Mucosa of rectum (tissue), 2 donors: ENCODE data around the gene MARCHF5.

Experiments
- H3K27ac ChIP-seq, 2 donors: one replicate each; pipeline ENCODE4 v1.7.0; 2013; ENCODE audit warnings: inconsistent platforms in 2 of 2, low read depth in 2 of 2, low read length in 2 of 2
- H3K27me3 ChIP-seq, 2 donors: one replicate each; pipeline ENCODE4 v1.7.0; 2013; ENCODE audit warnings: low read length in 2 of 2; ENCODE audit not compliant: control insufficient read depth in 2 of 2, insufficient read depth in 2 of 2
- H3K36me3 ChIP-seq, 2 donors: one replicate each; pipeline ENCODE4 v1.7.0; 2013; ENCODE audit warnings: low read length in 2 of 2; ENCODE audit not compliant: control insufficient read depth in 2 of 2, insufficient read depth in 2 of 2
- H3K4me1 ChIP-seq, 2 donors: one replicate each; pipeline ENCODE4 v1.7.0; 2013; ENCODE audit warnings: low read length in 2 of 2, mild to moderate bottlenecking in 1 of 2; ENCODE audit not compliant: control insufficient read depth in 2 of 2, insufficient read depth in 2 of 2
- H3K4me3 ChIP-seq, 2 donors: one replicate each; pipeline ENCODE4 v1.7.0; 2013; ENCODE audit warnings: low read length in 2 of 2
- H3K9ac ChIP-seq, 2 donors: one replicate each; pipeline ENCODE4 v1.7.0; 2013; ENCODE audit warnings: low read length in 2 of 2, low read depth in 1 of 2, mild to moderate bottlenecking in 1 of 2
- H3K9me3 ChIP-seq, 2 donors: one replicate each; pipeline ENCODE4 v1.7.0; 2013; ENCODE audit warnings: low read length in 2 of 2; ENCODE audit not compliant: control insufficient read depth in 2 of 2
- donor health status: healthy.
- donor health status: Normal muscosa, but diverticular disease.

The MARCHF5 gene

GRCh38 chr10:92303096-92303495 lies 12.1 kb downstream of the MARCHF5 start:
- no peaks in the 10 kb centered on the region for H3K36me3 ChIP-seq
- no peak overlapping the region for H3K9ac ChIP-seq

GRCh38 chr10:92304061-92304460 lies 13.1 kb downstream of the MARCHF5 start:
- no peaks in the 10 kb centered on the region for H3K9me3 ChIP-seq
- no peak overlapping the region for H3K27ac ChIP-seq
- no peak overlapping the region for H3K9ac ChIP-seq
- H3K27me3 ChIP-seq = no peaks in the 10 kb centered on the region
- no peaks in the 10 kb centered on the region for H3K4me1 ChIP-seq
- H3K4me3 ChIP-seq = no peak overlapping the region
- no peaks in the 10 kb centered on the region for H3K36me3 ChIP-seq

More at GRCh38 chr10:92303096-92303495, 12.1 kb downstream of the MARCHF5 start:
- Histone ChIP-seq H3K4me1 (no peaks in the 10 kb centered on the region), H3K27ac (no peak overlapping the region), H3K27me3 (no peaks in the 10 kb centered on the region), H3K9me3 (no peaks in the 10 kb centered on the region), H3K4me3 (no peak overlapping the region)

GRCh38 chr10:92305133-92306072 lies 14.4 kb downstream of the MARCHF5 start:
- H3K4me1 ChIP-seq = no peaks in the 10 kb centered on the region

GRCh38 chr10:92309272-92309671 lies 18.3 kb downstream of the MARCHF5 start:
- Histone ChIP-seq H3K9me3 (no peaks in the 10 kb centered on the region), H3K9ac (no peak overlapping the region), H3K27ac (no peak overlapping the region)

More at GRCh38 chr10:92305133-92306072, 14.4 kb downstream of the MARCHF5 start:
- H3K9me3 ChIP-seq = no peaks in the 10 kb centered on the region
- no peak overlapping the region for H3K9ac ChIP-seq
- H3K36me3 ChIP-seq = no peaks in the 10 kb centered on the region
- H3K27ac ChIP-seq = no peak overlapping the region
- no peaks in the 10 kb centered on the region for H3K27me3 ChIP-seq
- no peak overlapping the region for H3K4me3 ChIP-seq

GRCh38 chr10:92313750-92314149 lies 22.8 kb downstream of the MARCHF5 start:
- Histone ChIP-seq H3K27ac (no peak overlapping the region), H3K27me3 (no peaks in the 10 kb centered on the region), H3K9ac (no peak overlapping the region), H3K9me3 (no peaks in the 10 kb centered on the region), H3K4me1 (no peaks in the 10 kb centered on the region), H3K4me3 (no peak overlapping the region), H3K36me3 (peaks cover 4 to 10% of the 10 kb centered on the region in 2 donors)

More at GRCh38 chr10:92309272-92309671, 18.3 kb downstream of the MARCHF5 start:
- no peak overlapping the region for H3K4me3 ChIP-seq
- peaks cover 2 to 10% of the 10 kb centered on the region in 2 donors for H3K36me3 ChIP-seq
- H3K4me1 ChIP-seq = no peaks in the 10 kb centered on the region
- H3K27me3 ChIP-seq = no peaks in the 10 kb centered on the region

- no peak overlapping the region for H3K9ac ChIP-seq
- H3K4me3 ChIP-seq = no peak overlapping the region
- no peak overlapping the region for H3K27ac ChIP-seq
- no peaks in the 10 kb centered on the region for H3K9me3 ChIP-seq
- H3K36me3 ChIP-seq = peaks cover 3 to 7% of the 10 kb centered on the region in 2 donors
- no peaks in the 10 kb centered on the region for H3K27me3 ChIP-seq
- H3K4me1 ChIP-seq = no peaks in the 10 kb centered on the region
Observed at GRCh38 chr10:92316610-92317009, 25.6 kb downstream of the MARCHF5 start.

GRCh38 chr10:92323079-92323478 lies 32.1 kb downstream of the MARCHF5 start:
- H3K9ac ChIP-seq = no peak overlapping the region
- peaks cover 0 to 6% of the 10 kb centered on the region in 2 donors for H3K36me3 ChIP-seq
- no peak overlapping the region for H3K27ac ChIP-seq
- peaks cover 2 to 5% of the 10 kb centered on the region in 2 donors for H3K4me1 ChIP-seq
- no peak overlapping the region for H3K4me3 ChIP-seq
- H3K27me3 ChIP-seq = no peaks in the 10 kb centered on the region
- H3K9me3 ChIP-seq = no peaks in the 10 kb centered on the region

- peaks cover 0 to 4% of the 10 kb centered on the region in 2 donors for H3K36me3 ChIP-seq
- no peak overlapping the region for H3K9ac ChIP-seq
- H3K9me3 ChIP-seq = no peaks in the 10 kb centered on the region
- peaks cover 2 to 9% of the 10 kb centered on the region in 2 donors for H3K4me1 ChIP-seq
- H3K27ac ChIP-seq = no peak overlapping the region
- H3K27me3 ChIP-seq = no peaks in the 10 kb centered on the region
- H3K4me3 ChIP-seq = peak overlapping the region; percentile 3 to 32
Observed at GRCh38 chr10:92327445-92328433, 36.8 kb downstream of the MARCHF5 start.

GRCh38 chr10:92328993-92329392 lies 38.0 kb downstream of the MARCHF5 start:
- H3K4me1 ChIP-seq = peaks cover 2 to 9% of the 10 kb centered on the region in 2 donors
- no peaks in the 10 kb centered on the region for H3K9me3 ChIP-seq
- no peak overlapping the region for H3K27ac ChIP-seq
- H3K36me3 ChIP-seq = peaks cover 0 to 4% of the 10 kb centered on the region in 2 donors
- no peaks in the 10 kb centered on the region for H3K27me3 ChIP-seq
- no peak overlapping the region for H3K4me3 ChIP-seq
- H3K9ac ChIP-seq = no peak overlapping the region
